Tibial artery (tissue), 4 donors: ENCODE data around the gene ALG1.

Source experiments
- DNase-seq, 2 donors: peaks; one replicate each; pipeline ENCODE4 v3.0.0-alpha.2; 2019
- H3K27ac ChIP-seq, 2 donors: fragments of 200-600 bp; sonication (generic) in 1 of 2; 1 replicate in 1 of 2; 2 replicates in 1 of 2; pipeline ENCODE4 v1.5.1; 2018 to 2019; ENCODE audit warnings: mild to moderate bottlenecking in 1 of 2
- H3K27me3 ChIP-seq, 2 donors: fragments of 200-600 bp; sonication (generic) in 1 of 2; one replicate each; pipeline versions ENCODE4 v1.5.1 to v1.6.0; 2016 to 2019
- H3K36me3 ChIP-seq, 3 donors: fragments of 200-600 bp; sonication (generic) in 2 of 3; one replicate each; pipeline ENCODE4 v1.5.1; 2016 to 2019; ENCODE audit warnings: mild to moderate bottlenecking in 2 of 3
- H3K4me1 ChIP-seq, 4 donors: fragments of 200-600 bp; sonication (generic) in 2 of 4; 1 replicate in 3 of 4; 2 replicates in 1 of 4; pipeline ENCODE4 v1.5.1; 2016 to 2019
- H3K4me3 ChIP-seq, 2 donors: fragments of 200-600 bp; sonication (generic) in 1 of 2; 1 replicate in 1 of 2; 2 replicates in 1 of 2; pipeline ENCODE4 v1.5.1; 2018 to 2019; ENCODE audit warnings: mild to moderate bottlenecking in 2 of 2
- H3K9me3 ChIP-seq, 3 donors: fragments of 200-600 bp; sonication (generic) in 1 of 3; one replicate each; pipeline ENCODE4 v1.5.1; 2016 to 2019
- CTCF ChIP-seq, 2 experiments: fragments of 200-600 bp in 1 of 2; fragments of 450-650 bp in 1 of 2; IDR thresholded peaks; one replicate each; pipeline ENCODE4 v1.5.1; 2017 to 2019; ENCODE audit warnings: antibody characterized with exemption in 2 of 2, mild to moderate bottlenecking in 1 of 2, moderate library complexity in 1 of 2
- intact Hi-C: fragments of 100-400 bp; cut with DNase I; formaldehyde crosslinking; loops from one replicate; pipeline ENCODE4 v1.15.0; 2023; ENCODE audit warnings: low total_unique reads

The ALG1 gene

GRCh38 chr16:5046914-5047313 lies 24.7 kb upstream of the ALG1 start:
- H3K36me3 ChIP-seq, result no peaks in the 10 kb centered on the region
- H3K4me1 ChIP-seq, result no peaks in the 10 kb centered on the region
- no peak for DNase-seq
- no peak overlapping the region for H3K27ac ChIP-seq
- intact Hi-C loops, result no loop called here
- no peak overlapping the region for H3K4me3 ChIP-seq
- no peaks in the 10 kb centered on the region for H3K9me3 ChIP-seq
- no peak for TF ChIP-seq CTCF (IDR thresholded peaks at IDR 0.05)
- no peaks in the 10 kb centered on the region for H3K27me3 ChIP-seq

GRCh38 chr16:5054876-5055865 lies 16.5 kb upstream of the ALG1 start:
- intact Hi-C loops, result no loop called here
- H3K4me3 ChIP-seq, result no peak overlapping the region
- H3K9me3 ChIP-seq, result no peaks in the 10 kb centered on the region
- H3K4me1 ChIP-seq, result no peaks in the 10 kb centered on the region
- no peak for TF ChIP-seq CTCF (IDR thresholded peaks at IDR 0.05)
- H3K27me3 ChIP-seq, result peaks cover 0 to 16% of the 10 kb centered on the region in 2 donors
- no peaks in the 10 kb centered on the region for H3K36me3 ChIP-seq
- no peak overlapping the region for H3K27ac ChIP-seq
- DNase-seq, result no peak

- no peak overlapping the region for H3K4me3 ChIP-seq
- no peaks in the 10 kb centered on the region for H3K4me1 ChIP-seq
- H3K27ac ChIP-seq, result no peak overlapping the region
- no peak for TF ChIP-seq CTCF (IDR thresholded peaks at IDR 0.05)
- DNase-seq, result no peak
- no peaks in the 10 kb centered on the region for H3K9me3 ChIP-seq
- H3K27me3 ChIP-seq, result peaks cover 0 to 20% of the 10 kb centered on the region in 2 donors
- H3K36me3 ChIP-seq, result no peaks in the 10 kb centered on the region
- intact Hi-C loops, result no loop called here
These were observed 15.3 kb upstream of the ALG1 start for GRCh38 chr16:5056352-5056751.

- H3K4me3 ChIP-seq, result no peak overlapping the region
- no peak for DNase-seq
These were observed 13.2 kb upstream of the ALG1 start for GRCh38 chr16:5058476-5058875.

GRCh38 chr16:5059386-5060072 lies 12.1 kb upstream of the ALG1 start:
- Histone ChIP-seq H3K27ac (no peak overlapping the region), H3K4me1 (no peaks in the 10 kb centered on the region)
- TF ChIP-seq CTCF (IDR thresholded peaks at IDR 0.05), result no peak

More at GRCh38 chr16:5058476-5058875, 13.2 kb upstream of the ALG1 start:
- H3K4me1 ChIP-seq, result no peaks in the 10 kb centered on the region
- no peak for TF ChIP-seq CTCF (IDR thresholded peaks at IDR 0.05)
- intact Hi-C loops, result no loop called here
- H3K27ac ChIP-seq, result no peak overlapping the region
- H3K9me3 ChIP-seq, result no peaks in the 10 kb centered on the region
- H3K36me3 ChIP-seq, result no peaks in the 10 kb centered on the region
- peaks cover 0 to 23% of the 10 kb centered on the region in 2 donors for H3K27me3 ChIP-seq

More at GRCh38 chr16:5059386-5060072, 12.1 kb upstream of the ALG1 start:
- Histone ChIP-seq H3K27me3 (peaks cover 0 to 23% of the 10 kb centered on the region in 2 donors), H3K9me3 (no peaks in the 10 kb centered on the region), H3K36me3 (no peaks in the 10 kb centered on the region), H3K4me3 (no peak overlapping the region)
- intact Hi-C loops, result no loop called here
- no peak for DNase-seq
